Panc1 (cell line): Measurements from ENCODE around the gene OR13C4.

ENCODE experiments used
- POLR2AphosphoS5 ChIP-seq: IDR thresholded peaks from 2 replicates; pipeline ENCODE4 v1.6.1; 2012; ENCODE audit warnings: mild to moderate bottlenecking, low read depth, low read length, moderate library complexity
- SIN3A ChIP-seq: IDR thresholded peaks from 2 replicates; pipeline ENCODE4 v1.6.1; 2012; ENCODE audit warnings: low read depth, mild to moderate bottlenecking, low read length, moderate library complexity, borderline replicate concordance; ENCODE audit not compliant: insufficient read depth
- TCF7L2 ChIP-seq: IDR thresholded peaks from 2 replicates; pipeline ENCODE4 v1.6.1; 2011; ENCODE audit warnings: mild to moderate bottlenecking, low read depth, low read length, inconsistent platforms
- TF ChIP-seq, protein P1 (sequence below): fragments of 450-650 bp; IDR thresholded peaks from 2 replicates; pipeline ENCODE4 v1.5.1; 2017; ENCODE audit warnings: mild to moderate bottlenecking
- TF ChIP-seq, protein P2 (sequence below), 2 experiments: IDR thresholded peaks; 2 replicates each; pipeline ENCODE4 v1.6.1; 2011 to 2012; ENCODE audit warnings: low read depth in 2 of 2, control low read depth in 1 of 2, low read length in 1 of 2, mild to moderate bottlenecking in 1 of 2, moderate library complexity in 1 of 2; ENCODE audit not compliant: insufficient read depth in 1 of 2

DNA sequence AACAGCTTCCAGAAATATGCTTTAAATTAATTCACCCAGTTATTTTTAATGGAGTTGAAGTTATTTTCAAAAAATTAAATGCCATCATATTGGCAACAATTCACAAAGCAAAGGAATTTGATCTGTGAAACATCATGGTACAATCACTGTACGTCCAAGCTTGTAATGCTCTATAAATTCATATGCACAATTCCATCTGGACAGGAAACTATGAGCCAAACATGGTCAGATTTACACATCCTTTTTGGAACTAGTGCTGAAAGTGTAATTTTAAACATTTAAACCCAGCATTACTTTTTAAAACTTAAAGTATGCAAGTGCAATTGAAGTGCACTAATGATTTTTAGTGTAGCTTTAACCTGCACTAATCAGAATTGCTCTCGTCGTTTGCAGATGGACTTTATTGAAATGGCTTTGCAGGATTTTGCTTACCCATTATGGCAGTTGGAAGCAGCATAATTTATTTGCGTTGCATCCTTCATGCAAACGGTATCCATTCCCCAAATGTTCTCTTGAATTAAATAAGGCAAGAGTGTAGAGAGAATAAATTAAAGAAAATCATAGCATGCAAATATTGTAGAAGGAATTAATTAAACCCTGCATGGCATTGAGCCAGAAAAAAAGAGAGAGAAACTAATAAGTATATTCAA lies 44.0 kb downstream of the OR13C4 start:
- TF ChIP-seq POLR2AphosphoS5 (no peak), SIN3A (no peak), TCF7L2 (no peak)
- TF ChIP-seq, protein P1, sequence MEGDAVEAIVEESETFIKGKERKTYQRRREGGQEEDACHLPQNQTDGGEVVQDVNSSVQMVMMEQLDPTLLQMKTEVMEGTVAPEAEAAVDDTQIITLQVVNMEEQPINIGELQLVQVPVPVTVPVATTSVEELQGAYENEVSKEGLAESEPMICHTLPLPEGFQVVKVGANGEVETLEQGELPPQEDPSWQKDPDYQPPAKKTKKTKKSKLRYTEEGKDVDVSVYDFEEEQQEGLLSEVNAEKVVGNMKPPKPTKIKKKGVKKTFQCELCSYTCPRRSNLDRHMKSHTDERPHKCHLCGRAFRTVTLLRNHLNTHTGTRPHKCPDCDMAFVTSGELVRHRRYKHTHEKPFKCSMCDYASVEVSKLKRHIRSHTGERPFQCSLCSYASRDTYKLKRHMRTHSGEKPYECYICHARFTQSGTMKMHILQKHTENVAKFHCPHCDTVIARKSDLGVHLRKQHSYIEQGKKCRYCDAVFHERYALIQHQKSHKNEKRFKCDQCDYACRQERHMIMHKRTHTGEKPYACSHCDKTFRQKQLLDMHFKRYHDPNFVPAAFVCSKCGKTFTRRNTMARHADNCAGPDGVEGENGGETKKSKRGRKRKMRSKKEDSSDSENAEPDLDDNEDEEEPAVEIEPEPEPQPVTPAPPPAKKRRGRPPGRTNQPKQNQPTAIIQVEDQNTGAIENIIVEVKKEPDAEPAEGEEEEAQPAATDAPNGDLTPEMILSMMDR, result no peak
- TF ChIP-seq, protein P2, sequence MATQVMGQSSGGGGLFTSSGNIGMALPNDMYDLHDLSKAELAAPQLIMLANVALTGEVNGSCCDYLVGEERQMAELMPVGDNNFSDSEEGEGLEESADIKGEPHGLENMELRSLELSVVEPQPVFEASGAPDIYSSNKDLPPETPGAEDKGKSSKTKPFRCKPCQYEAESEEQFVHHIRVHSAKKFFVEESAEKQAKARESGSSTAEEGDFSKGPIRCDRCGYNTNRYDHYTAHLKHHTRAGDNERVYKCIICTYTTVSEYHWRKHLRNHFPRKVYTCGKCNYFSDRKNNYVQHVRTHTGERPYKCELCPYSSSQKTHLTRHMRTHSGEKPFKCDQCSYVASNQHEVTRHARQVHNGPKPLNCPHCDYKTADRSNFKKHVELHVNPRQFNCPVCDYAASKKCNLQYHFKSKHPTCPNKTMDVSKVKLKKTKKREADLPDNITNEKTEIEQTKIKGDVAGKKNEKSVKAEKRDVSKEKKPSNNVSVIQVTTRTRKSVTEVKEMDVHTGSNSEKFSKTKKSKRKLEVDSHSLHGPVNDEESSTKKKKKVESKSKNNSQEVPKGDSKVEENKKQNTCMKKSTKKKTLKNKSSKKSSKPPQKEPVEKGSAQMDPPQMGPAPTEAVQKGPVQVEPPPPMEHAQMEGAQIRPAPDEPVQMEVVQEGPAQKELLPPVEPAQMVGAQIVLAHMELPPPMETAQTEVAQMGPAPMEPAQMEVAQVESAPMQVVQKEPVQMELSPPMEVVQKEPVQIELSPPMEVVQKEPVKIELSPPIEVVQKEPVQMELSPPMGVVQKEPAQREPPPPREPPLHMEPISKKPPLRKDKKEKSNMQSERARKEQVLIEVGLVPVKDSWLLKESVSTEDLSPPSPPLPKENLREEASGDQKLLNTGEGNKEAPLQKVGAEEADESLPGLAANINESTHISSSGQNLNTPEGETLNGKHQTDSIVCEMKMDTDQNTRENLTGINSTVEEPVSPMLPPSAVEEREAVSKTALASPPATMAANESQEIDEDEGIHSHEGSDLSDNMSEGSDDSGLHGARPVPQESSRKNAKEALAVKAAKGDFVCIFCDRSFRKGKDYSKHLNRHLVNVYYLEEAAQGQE (IDR thresholded peaks at IDR 0.05; ENCODE audit: insufficient read depth in 1 of 2, low read depth in 2 of 2, low read length in 1 of 2), result no peak
